Measurements from ENCODE around the gene ZP1.
A peak's percentile ranks its signal among the peaks of the same experiment; 100 is the strongest.
"Not testable (repeated sequence)": the region's sequence is repeated elsewhere in the genome, so short reads cannot be mapped to it uniquely, and the experiment has no call there.

ZP1 gene, protein sequence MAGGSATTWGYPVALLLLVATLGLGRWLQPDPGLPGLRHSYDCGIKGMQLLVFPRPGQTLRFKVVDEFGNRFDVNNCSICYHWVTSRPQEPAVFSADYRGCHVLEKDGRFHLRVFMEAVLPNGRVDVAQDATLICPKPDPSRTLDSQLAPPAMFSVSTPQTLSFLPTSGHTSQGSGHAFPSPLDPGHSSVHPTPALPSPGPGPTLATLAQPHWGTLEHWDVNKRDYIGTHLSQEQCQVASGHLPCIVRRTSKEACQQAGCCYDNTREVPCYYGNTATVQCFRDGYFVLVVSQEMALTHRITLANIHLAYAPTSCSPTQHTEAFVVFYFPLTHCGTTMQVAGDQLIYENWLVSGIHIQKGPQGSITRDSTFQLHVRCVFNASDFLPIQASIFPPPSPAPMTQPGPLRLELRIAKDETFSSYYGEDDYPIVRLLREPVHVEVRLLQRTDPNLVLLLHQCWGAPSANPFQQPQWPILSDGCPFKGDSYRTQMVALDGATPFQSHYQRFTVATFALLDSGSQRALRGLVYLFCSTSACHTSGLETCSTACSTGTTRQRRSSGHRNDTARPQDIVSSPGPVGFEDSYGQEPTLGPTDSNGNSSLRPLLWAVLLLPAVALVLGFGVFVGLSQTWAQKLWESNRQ

DNA sequence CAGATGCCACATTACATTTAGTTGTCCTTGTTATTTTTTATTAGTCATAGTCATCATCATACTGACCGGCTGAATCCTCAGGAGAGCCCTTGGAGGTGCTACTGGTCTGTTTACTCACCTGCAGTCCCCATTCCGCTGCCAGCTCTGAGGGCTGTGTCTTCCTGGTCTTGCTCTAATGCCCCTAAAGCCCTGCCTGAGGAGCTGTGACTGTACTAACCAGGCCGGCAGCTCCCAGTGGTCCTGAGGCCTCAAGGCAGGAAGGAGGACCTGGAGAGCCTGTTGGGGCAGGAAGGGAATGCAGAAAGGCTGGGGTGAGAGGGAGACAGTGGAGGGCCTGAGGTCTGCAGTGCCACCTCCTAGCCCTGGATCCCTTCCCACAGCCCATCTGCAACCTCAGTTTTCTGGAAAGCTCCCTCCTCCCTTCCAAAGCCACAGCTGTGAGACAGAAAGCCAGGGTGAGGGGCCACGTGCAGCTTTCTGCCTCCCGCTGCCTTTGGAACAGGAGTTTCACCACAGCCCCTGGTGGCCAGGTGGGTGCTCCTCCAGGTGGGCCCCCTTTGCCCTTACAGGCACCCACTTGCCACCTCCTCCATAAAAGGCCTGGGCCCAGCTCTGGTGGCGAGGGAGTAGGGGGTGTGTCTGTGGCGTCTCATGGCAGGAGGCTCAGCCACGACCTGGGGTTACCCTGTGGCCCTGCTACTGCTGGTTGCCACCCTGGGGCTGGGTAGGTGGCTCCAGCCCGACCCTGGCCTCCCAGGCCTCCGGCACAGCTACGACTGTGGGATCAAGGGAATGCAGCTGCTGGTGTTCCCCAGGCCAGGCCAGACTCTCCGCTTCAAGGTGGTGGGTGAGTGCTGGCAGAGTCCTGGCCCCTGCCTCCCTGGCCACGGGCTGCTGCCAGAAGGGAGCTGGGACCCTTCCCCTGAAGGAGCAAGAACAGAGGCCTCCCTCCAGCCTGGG is at the start of gene ZP1:
Gene ZP1, plus strand, starts transcription at position 632 of the 960 bp plus-strand sequence. Its CDS starts 20 bp downstream, at position 652.
- DNase-seq = no peak

DNA sequence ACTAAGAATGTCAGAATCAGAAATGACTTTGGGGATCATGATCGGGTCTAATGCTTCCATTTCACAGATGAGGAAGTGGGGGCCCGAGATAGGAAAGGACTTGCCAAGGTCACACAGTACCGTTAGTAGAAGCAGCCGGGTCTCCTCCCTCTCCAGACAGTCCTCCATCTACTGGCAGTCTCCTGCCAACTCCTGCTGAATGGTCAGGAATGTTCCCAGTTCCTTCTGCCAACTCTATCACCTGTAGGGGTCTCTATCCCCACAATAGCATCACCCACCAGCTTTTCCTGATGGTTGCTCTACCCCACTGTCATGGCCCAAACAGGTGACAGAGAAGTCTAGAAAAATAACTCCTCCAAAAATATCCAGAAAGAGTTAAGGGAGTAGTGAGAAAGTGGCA is 49.3 kb upstream of the ZP1 start:
- no peak for DNase-seq

DNA sequence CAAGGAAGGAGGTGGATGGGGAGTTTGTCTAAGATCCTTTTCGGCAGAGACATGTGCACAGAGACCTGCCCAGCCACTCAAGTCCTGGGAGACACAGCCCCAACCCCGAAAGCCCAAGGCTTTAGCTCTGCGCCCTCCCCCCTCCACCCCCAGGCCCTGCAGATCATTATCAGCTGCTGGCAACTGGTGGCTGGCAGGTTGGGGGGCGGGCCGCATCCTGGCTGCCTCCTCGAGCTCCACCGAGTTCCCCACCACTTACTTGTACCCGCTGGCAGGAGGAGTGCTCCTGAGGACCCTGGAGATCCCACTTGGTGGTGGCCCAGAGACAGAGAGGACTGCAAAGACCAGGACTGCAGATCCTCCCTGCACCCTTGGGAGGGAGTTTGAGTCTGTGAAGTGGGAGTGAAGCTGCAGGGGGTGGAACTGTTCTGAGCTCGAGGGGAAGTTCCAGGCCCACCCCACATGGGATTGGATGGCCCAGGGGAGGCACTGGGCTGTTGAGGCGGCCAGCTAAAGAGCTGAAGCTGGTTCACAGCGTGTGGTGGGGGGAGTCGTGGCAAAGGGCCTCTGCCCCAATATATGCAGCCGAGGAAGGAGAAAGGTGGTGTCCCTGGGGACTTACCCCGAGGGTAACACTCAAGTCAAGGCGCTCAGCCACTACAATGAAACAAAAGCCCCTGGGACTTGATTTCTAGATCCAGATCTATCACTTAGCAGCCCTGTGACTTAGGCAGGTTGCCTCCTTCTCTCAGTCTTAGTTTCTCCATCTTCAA is 45.3 kb upstream of the ZP1 start:
- no peak for DNase-seq

DNA sequence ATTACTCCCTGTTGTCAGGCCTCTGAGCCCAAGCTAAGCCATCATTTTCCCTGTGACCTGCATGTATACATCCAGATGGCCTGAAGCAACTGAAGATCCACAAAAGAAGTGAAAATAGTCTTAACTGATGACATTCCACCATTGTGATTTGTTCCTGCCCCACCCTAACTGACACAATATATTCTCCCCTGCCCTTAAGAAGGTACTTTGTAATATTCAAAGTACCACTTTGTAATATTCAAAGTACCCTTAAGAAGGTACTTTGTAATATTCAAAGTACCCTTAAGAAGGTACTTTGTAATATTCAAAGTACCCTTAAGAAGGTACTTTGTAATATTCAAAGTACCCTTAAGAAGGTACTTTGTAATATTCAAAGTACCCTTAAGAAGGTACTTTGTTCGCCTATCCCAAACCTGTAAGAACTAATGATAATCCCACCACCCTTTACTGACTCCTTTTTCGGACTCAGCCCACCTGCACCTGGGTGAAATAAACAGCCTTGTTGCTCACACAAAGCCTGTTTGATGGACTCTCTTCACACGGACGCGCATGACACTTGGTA is 43.5 kb upstream of the ZP1 start:
- not testable (repeated sequence) for DNase-seq

DNA sequence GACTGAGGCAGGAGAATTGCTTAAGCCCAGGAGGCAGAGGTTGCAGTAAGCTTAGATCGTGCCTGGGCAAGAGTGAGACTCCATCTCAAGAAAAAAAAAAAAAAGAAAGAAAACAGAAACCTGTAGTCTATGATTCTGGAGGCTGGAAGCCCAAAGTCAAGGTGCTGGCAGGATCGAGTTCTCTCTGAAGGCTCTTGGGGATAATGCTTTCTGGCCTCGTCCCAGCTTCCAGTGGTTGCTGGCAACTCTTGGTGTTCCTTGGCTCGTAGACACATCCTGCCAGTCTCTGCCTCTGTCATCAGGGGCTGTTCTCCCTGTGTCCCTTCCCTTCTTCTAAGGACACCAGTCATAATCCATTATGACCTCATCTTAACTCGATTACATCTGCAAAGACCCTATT is 42.2 kb upstream of the ZP1 start:
- no peak for DNase-seq

DNA sequence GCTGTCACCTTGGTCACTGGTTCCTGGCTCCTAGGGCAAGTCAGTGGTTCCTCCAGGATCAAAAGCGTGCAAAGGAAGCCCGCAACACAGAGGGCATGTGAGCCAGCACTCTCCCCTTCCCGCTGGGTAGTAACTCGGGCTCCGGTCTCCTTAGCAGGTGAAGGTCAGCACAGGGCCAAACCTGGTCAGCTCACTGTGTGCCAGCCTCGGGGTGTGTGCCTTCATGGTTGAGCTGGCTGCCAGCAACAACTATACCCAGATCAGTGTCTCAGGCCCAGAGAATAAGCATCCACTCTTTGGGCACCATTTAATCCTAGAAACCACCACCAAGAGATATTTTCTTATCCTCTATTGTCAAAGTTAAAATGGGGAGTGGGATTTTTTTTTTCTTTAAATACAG is 41.6 kb upstream of the ZP1 start:
- DNase-seq = no peak

DNA sequence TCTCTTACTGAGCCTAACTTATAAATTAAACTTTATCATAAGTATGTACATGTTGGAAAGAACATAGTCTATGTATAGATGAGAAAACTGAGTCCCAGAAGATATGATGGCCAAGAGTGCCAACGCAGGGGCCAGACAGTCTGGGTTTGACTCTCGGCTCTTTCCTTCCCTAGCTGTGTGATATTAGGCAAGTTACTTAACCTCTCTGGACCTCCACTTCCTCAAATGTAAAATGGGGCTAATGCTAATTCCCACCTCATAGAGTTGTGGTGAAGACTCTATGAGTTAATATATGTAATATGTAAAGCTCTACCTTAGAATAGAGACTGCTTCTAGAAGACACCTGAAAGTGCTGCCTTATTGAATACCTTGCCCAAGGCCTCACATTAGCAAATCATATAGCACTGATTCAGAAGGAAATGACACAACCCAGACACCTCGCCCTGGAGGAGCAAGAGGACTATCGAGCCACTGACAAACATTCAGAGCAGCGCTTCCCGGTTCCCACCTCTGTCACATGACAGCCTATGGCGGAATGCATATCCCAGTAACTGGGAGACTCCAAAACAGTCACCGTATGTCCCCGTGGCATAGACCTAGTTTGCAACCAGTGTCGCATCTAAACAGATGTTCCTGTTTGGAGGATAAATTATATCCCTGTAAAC is 36.7 kb upstream of the ZP1 start:
- no peak for DNase-seq

DNA sequence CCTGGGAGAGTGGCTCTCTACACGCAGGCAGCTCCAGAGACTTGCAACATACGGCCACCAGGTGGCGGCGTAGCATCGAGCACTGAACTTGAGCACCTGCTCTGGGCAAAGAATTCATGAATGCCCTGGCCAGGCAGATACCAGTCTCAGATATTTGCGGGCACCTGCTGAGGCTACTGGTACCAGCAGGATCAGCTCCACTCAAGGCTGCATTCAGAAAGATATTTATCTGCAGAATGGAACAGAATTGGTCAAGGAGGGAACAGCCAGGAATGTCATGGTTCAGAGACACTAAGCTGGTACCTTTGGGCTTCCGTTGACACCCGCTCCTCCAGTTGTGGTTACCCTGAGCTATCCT is 36.2 kb upstream of the ZP1 start:
- DNase-seq = peak; percentile 77 to 78

DNA sequence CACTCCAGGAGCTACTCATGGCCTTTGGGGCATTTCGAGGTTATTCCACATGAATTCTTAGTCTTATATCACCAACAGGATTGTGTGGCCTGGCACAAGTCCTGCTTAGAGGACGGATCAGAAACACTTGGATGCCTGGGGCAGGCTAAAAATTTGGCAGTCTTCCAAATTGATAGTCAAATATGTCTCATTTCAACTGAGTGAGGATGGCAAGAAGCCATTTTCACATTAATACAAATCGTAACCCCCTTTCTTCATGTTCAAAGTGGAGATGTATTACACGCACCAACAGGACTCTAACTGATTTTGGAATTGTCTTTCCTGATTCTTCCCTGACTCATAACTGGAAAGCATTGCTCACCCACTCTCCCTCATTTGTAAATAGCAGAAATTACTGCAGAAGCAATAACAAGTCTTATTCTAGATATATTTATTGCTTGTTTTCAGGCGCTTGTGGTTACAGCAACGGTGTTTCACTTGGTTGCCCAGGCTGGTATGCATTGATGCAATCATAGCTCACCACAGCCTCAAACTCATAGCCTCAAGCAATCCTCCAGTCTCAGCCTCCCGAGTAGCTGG is 35.8 kb upstream of the ZP1 start:
- no peak for DNase-seq

DNA sequence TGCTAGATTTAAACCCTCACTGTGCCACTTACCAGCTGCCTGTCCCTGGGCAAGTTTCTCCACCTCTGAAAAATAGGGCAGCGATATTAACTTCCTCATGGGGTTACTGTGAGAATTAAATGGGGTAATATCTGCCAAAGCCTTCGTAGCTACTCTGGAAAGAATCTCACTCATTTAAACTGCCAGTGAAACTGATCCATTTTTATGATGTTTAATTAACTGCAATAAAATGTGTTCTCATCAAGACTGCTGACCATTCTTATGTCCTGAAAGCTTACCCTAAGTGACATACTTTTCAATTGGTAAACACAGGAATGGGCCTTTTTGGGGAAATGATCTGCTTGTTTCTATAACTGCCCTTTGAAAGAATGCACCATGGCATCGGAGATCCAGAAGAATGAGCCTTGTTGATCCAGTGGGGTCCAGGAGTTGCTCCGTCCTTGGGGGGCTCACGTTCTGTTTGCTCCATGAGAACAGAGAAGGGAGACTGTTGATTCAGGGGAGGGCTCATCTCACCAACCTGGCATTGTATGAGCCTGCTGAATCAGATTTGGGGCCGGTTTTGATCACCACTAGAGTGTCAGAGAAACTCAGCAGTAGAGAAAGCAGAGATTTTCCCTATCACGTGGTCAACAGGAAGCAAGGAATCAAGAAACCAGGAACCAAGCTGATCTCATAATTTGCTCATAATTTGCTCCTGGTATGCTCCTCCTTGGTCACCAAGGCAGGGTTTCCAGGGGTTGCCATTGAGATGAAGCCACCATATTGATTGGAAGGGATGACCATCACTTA is 32.4 kb upstream of the ZP1 start:
- no peak for DNase-seq

DNA sequence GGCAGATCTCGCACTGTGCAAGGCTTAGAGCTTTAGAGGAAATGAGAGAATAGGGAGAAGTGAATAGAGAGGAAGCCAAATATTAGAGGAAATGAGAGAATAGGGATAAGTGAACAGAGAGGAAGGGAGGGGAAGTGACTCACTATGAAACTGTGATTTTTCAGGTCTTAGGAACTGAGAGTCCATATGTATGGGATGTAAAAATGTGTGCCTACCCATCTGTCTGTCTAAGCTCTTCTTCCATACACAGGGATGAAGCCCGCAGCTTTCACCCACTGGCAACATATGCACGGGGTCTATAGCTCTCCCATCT is 31.9 kb upstream of the ZP1 start:
- no peak for DNase-seq

DNA sequence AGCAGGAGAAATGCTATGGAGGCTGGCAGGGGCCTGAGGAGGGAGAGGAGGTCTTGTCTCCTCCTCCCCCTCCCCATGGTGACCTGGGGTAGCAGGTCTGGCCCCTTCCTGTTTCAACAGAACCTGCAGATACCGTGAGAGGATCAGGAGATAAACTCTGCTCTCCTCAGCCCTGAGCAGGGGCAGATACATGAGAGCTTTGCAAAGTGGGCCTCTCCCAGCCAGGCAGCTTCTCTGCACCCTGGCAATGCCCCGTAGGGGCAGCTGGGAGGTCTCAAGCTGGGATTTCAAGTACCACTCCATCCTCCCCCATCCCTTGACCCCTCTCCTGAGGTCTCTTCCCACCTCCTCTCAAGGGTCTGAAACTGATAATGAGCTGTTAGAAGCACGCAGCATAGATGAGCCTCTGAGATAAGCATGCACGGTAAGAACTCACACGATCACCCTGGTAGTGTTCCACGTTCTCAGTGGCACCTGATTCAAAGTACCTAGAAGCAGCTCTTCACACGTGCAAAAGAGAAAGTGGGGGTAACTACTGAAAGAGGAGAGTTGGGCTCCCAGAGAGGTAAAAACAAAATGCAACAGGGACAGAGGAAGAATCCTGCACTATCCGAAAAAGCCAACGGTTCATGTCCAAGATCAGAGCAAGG is 30.4 kb upstream of the ZP1 start:
- no peak for DNase-seq

DNA sequence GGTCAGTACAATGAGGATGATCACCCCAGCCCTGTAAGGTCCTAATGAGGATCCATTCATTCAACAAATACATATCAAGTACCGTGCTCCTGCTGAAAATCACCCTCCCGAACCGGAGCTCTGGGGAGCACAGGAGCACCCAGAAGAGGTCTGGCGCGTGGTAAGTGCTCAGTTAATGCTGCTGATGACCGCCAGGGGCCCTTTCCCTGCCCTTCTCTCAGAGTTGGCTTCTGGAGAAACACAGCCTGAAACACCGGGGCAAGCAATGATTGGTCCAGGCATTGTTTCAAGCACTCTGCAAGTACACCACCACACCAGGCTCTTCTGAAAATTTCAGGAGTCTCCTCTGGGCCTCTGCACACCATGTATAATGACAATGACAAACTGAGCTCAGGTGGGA is 29.2 kb upstream of the ZP1 start:
- no peak for DNase-seq

DNA sequence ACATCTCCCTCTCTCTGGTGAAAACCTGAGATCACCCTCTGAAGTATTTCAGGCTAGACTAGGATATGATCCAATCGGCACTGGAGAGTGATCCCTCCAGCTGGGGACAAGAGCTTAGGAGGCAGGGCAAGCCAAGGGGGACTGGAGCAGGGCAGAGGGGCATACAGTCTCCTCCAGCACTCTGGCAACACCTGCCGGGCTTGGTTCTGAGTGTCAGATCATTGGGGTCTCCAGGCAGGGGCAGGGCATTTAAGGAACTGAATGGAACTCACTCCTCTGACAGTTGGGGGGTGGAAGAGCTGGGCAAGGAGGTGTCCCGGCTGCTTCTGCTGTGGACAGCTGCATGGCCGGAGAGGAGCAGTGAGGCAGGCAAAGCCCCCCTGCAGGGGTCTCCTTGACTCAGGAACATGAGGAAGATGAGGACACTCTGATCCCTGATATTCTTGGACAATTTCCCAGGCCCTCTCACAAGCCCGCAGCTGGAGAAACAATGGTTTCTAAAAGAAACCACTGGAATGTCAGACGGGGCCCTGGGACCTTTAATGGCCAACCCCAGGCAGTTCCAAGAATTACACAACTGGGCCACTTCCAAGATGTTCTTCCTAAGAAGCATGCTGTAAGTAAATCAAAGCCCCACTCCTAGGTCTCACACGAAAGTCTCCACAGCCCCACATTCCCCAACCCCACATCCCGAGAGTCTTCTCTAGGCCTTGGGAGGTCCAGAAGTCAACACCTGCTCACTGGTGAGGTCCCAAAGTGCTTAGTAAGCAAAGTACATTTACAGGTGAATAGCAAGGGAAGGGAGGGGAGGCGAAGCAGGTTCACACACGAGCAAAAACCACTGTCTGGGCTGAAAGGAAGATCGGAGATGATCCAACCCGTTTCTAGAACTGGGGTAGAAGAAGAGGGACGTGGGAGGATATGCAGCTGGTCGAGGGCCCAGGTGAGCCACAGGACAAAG is 26.6 kb upstream of the ZP1 start:
- no peak for DNase-seq

DNA sequence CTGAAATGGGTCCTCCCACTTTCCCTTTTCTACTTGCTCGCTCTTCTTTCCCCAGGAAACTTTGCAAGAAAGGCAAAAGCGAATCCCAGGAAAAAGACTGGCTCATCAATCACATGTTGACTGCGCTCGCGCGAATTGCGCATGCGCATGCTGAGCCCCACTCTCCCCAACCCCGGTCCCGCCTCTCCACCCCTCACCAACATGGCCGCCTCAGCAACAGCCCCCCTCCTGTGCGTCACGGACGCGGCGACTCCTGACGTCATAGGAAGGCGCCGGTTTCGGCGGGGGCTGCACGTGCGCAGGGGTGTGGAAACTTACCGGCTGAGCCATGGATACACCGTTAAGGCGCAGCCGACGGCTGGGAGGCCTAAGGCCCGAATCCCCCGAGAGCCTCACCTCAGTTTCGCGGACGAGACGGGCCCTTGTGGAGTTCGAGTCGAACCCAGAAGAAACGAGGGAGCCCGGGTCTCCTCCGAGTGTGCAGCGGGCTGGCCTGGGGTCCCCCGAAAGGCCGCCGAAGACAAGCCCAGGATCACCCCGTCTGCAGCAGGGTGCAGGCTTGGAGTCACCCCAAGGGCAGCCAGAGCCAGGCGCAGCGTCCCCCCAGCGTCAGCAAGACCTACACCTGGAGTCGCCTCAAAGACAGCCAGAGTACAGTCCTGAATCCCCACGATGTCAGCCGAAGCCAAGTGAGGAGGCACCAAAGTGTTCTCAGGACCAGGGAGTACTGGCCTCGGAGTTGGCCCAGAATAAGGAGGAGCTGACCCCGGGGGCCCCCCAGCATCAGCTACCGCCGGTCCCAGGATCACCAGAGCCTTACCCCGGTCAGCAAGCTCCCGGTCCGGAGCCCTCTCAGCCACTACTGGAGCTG is 25.3 kb upstream of the ZP1 start, which contains the start of gene CCDC86:
Gene CCDC86, plus strand, starts transcription at position 317 of the 871 bp plus-strand sequence. Its CDS starts 12 bp downstream, at position 329.
- DNase-seq = peak; percentile 97

DNA sequence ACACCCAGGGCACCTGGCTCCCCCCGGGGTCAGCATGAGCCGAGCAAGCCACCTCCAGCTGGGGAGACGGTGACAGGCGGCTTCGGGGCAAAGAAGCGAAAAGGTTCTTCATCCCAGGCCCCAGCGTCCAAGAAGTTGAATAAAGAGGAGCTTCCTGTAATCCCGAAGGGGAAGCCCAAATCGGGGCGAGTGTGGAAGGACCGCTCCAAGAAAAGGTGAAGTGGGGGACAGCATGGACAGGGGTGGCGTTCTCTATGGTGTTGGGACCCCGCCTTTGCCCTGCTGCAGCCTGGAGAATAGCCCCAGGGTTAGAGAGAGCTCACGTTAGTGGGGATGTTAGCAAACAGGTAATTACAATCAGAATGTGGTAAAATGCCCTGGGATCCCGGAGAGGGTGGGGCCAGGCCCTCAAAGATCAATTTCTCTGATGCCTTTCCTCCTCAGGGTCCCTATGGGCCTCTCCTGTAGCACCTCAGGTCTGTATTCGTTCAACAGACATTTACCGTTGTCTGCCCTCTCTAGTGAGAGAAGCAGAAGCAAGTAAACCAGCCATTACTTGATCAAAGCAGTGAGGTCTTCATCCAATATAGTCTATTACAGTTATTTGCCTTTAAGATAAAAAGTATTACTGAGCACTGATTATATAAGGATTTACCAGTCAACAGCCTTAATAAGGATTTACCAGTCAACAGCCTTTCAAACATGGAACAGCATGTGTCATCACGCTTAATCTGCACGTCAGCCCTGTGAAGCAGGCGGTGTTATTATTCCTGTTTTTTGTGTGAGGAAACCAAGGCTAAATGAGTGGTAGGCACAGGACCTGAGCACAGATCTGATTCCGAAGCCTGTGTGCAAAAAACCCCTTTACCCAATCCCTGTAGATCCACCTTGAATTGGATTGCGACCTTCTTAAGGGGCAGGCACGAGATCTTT is 24.4 kb upstream of the ZP1 start:
- DNase-seq = no peak
